GM21381 (cell line): ENCODE results near the gene SOX13.

Experiments used
- ATAC-seq: cut with Tn5 transposase; IDR thresholded peaks from one replicate; pipeline ENCODE4 v1.9.1; 2021; ENCODE audit warnings: mild to moderate bottlenecking, moderate library complexity; ENCODE audit not compliant: unreplicated experiment

SOX13 gene

DNA sequence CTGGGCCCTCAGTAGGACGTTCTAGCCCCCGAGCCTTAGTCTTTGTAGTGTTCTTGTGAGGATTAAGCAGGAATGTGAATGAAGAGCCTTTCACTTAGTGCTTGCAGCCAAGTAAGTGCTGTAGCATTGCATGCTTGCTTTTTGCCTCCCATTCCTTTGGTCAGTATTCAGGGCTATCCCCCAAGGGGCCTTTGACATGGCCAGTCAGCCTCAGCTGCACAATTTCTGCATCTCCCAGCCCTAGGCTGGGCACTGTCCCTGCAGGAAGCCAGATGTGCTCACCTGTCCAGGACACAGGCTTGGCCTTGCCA, 30.5 kb downstream of the SOX13 start:
- ATAC-seq, result no peak

- ATAC-seq, result no peak
Observed at GRCh38 chr1:204104331-204105130, 31.6 kb downstream of the SOX13 start.

DNA sequence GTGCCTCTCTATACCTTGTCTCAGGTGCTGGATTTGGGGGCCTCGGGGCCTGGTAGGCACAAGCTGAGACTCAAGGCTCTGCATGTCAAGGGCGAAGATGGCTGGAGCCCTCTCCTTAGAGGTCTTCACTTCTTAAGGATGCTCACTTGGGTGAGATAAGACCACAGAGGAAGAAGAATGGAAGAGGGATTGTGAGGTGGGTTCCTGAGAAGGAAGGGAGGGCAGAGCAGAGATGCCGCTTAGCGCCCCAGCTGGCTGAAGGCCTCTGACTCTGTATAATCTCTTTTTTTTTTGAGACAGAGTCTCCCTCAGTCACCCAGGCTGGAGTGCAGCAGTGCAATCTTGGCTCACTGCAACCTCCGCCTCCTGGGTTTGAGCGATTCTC, 32.2 kb downstream of the SOX13 start:
- ATAC-seq, result no peak

DNA sequence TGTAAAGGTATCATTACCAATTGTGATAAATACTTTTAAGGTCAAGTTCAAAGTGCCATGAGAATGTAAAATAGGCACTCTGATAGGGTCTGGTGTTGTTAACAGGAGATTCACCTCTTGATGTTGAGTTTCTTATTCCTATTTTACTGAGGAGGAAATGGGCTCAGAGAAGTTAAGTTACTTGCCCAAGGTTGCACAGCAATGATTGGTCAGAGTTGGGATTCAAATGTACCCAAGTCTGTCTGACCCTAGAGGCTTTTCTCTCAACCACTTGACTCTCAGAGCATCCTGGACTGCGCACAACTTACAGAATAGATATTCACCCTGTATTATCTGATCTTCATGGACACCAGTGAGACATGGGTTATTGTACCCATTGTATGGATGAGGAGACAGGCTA, 33.9 kb downstream of the SOX13 start:
- ATAC-seq, result no peak

- no peak for ATAC-seq
Observed at GRCh38 chr1:204107892-204108291, 35.0 kb downstream of the SOX13 start.

DNA sequence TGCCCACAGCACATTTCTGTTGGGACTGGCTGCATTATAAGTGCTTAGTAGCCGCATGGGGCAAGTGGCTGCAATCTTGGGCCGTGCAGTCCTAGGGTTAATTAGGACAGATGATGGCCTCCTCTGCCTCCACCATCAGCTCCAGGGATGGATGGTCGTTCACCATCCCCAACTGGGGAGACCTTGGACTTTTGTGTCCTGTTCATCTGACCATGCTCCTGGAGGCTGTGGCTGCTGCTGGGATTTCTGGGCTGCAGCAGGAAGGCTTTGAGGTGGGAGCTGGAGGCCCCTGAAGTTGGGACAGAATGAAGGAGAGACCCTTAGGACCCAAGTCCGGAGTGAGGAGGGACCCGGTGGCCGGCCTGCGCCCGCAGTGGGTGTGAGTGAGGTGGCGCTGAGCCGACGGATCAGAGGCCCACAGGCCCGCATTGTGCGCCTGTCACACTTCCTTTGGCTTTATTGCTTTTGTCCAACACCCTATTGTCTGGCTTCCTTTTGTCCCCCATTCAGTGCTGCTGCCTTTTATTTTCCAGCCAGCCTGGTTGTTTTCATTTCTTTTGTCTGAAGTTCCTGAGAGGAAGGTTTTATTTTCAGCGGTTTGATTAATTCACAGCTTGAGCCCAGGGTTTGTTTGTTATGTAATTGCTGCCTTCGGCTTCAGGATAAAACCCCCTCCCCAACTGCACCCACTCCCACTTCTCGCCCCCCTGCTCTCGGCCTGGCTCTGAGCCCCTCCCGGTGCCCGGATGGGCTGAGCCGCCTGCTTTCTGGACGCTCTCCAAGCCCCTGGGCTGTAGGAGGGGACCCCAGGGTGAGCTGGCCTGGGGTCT, 35.6 kb downstream of the SOX13 start:
- ATAC-seq, result no peak

GRCh38 chr1:204110894-204111633, 38.1 kb downstream of the SOX13 start:
- no peak for ATAC-seq

DNA sequence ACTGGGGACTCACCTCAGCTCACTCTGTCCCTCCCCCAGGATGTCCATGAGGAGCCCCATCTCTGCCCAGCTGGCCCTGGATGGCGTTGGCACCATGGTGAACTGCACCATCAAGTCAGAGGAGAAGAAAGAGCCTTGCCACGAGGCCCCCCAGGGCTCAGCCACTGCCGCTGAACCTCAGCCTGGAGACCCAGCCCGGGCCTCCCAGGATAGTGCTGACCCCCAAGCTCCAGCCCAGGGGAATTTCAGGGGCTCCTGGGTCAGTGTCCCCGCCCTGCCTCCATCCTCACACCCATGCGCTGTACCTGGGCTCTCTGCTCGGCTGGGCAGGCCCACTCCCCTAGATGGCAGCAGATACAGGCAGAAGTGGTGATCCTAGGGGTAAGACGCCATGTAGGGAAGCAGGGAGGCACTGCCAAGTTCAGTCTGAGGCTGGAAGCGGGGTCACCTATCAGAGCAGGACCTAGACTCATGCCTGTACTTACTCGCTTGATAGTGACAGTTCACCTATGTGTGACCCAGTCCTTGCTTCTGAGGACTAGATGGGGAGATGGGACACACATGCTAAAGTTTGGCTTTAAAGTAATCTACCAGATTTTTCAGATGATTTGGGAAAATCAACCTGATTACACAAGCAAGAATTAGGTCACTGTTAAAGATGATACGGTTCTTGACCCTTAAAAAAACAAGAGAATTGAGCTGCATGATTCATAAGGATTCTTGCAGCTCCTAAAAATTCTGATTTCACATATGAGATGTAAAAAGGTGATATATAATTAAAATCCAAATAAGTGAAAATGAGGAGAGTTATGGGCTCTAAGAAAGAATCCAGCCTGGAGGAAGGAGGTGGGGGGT, 40.2 kb downstream of the SOX13 start:
- no peak for ATAC-seq

DNA sequence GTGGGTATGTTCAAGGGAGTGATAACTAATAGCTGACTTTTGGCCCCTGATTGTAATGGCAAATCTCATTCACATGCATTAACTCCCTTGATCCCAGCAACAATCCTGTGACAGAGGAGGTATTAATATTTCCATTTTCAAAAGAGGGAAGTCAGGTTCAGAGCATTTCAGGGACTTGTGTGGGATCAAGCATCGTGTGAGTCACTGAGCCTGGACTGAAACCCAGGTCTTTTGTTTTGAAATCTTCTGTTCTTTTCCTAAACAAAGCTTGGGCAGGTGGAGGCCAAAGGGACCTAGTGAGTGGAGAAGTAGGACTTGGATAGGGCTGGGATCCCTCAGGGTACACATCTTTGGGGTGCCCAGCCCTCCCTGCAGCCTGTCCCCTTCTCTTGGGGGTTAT, 41.0 kb downstream of the SOX13 start:
- no peak for ATAC-seq

GRCh38 chr1:204114606-204115005, 41.7 kb downstream of the SOX13 start:
- ATAC-seq, result no peak

DNA sequence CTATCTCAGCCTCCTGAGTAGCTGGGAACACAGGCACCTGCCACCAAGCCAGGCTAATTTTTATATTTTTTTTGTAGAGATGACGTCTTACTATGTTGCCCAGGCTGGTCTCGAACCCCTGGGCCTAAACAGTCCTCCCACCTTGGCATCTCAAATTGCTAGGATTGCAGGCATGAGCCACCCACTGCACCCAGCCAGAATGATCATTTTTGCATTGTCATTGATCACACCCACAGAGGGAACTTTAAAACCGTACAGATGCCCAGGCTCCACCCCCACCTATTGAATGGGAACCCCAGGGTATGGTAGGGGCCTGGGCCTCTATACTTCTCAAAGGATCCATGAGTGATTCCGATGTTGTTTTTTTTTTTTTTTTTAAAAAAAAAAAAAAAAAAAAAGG, 42.2 kb downstream of the SOX13 start:
- ATAC-seq, result no peak

DNA sequence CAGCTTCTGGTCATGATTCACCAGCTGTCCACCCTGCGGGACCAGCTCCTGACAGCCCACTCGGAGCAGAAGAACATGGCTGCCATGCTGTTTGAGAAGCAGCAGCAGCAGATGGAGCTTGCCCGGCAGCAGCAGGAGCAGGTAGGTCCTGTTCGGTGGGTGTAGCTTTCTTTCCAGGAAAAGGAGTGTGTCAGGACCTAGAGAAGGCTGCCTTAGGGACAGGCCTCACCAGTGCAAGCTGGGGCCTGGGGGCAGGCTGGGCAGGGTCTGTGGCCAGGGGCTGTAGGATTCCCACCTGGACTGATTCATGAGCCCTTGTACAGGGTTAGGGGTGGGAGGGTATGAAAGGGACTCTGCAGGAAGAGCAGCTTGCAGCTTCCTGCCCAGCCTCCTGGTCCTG, 43.6 kb downstream of the SOX13 start:
- no peak for ATAC-seq

- ATAC-seq, result no peak
Observed at GRCh38 chr1:204121840-204122555, 49.1 kb downstream of the SOX13 start.

DNA sequence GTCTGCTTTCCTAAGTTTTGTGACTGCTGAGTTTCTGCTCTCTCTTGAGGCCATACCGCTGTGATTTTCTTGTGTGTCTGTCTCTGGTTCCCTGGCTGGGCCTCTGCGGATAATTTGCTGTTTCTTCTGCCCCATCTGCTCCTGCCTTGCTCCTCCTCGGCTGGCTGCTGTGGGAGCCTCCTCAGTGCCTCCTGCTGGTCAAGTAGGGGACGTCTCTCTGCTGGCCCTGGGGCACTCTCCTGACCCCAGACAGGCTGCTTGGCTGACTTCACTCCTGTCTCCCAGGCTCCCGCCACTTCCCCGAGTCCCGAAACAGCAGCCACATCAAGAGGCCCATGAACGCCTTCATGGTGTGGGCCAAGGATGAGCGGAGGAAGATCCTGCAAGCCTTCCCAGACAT, 50.5 kb downstream of the SOX13 start:
- ATAC-seq, result no peak

- ATAC-seq, result no peak
Observed at GRCh38 chr1:204124639-204125038, 51.7 kb downstream of the SOX13 start.

DNA sequence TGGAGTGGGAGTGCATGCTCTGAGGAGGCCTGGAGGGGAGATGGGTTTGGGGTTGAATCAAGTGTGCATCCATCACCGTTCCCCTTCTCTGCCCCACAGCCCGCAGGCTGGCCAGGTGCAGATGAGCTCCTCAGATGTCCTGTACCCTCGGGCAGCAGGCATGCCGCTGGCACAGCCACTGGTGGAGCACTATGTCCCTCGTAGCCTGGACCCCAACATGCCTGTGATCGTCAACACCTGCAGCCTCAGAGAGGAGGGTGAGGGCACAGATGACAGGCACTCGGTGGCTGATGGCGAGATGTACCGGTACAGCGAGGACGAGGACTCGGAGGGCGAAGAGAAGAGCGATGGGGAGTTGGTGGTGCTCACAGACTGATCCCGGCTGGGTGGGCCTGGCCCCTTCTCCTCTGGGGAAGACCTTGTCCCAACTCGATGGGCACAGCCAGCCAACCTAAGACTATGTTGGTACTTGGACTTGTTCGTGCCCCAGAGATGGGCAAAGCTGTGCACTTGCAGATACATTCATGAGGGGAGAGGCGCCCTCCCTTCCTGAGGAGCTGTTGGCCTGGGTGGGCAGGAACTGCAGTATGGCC, 52.9 kb downstream of the SOX13 start:
- ATAC-seq, result no peak

- no peak for ATAC-seq
Observed at GRCh38 chr1:204126386-204126785, 53.5 kb downstream of the SOX13 start.

DNA sequence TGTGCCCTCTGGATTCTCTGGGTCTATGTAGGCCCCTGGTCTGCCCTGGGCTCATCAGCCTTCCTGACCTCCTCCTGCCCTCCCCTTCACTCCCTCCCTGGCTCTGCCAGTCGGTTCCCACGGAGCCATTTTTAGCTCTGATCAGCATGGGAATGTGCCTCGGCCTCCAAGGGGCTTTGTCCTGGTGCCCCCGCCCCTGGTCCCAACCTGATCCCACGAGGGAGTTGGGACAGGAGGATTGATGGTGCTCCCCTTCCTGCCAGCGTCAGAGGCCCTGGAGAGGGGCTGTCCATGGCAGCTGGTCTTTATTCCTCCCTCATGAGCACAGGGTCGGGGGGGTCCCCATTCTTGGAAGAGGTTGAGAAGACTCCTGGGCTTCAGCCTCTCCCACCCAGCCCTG, 54.0 kb downstream of the SOX13 start:
- ATAC-seq, result no peak

DNA sequence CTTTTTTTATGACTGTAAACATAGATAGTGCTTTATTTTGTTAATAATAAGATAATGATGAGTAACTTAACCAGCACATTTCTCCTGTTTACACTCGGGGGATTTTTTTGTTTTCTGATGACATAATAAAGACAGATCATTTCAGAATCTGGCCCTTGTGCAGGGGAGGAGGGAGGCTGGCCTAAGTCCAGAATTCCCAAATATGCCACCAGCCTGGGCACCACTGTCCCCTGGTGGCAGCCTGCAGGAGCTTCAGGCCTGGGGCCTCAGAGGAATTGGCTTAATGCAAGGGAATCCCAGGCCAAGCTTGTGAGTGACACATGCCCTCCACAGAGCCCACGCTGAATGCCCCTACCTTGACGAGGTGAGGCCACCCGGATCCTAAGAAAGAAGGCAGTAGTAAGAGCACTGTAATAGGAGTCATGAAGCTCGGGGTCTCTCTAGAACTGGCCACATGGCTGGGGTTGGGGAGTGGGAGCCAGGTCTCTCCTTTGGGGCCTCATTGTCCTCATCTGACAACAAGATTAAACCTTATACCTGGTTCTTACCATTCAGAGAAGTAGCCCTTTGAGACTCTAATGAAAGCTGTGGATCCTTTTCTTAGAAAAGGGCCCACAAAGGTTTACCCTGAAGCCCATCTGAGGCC, 54.8 kb downstream of the SOX13 start:
- no peak for ATAC-seq
